ENCODE results near the gene SGPP2.

DNA sequence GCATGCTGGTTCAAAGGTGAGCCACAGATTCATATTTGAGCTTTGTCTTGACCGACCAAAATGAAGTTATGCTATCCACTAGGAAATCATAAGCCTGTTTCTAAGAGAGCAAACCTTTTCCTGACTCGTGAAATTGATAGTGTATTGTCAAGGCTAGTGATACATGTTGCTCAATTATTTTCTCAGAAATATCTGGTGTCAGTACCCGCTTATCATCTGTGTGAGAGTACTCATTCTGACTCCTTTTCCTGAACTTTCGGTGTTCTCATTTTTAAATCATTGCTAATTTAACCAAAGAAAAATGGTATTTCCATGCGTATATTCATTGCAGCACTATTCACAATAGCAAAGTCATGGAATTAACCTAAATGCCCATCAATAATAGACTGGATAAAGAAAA is 56.2 kb downstream of the SGPP2 start:
- TF ChIP-seq CTCF (IDR thresholded peaks at IDR 0.05; ENCODE audit: low read length) = no peak
- TF ChIP-seq EZH2 (optimal IDR thresholded peaks at IDR 0.05; ENCODE audit: low read depth, low read length) = no peak
